Heart right ventricle (tissue), 16 donors: Measurements from ENCODE around the gene SAC3D1. TPM values are rescaled to one million over a fixed set of nuclear protein-coding genes. Genes with fewer than 3 reads are reported as not detected.

Experiments
- ATAC-seq, 8 donors: fragments of 200-7000 bp; cut with Tn5 transposase; one replicate each; pipeline ENCODE4 v1.9.1; 2020; ENCODE audit warnings: mild to moderate bottlenecking in 8 of 8, moderate library complexity in 8 of 8, moderate number of reproducible peaks in 1 of 8
- DNase-seq, 2 donors: peaks; one replicate each; pipeline ENCODE4 v3.0.0-alpha.2; 2020
- H3K27ac ChIP-seq, 10 donors: fragments of 200-600 bp; sonication (generic) in 2 of 10; one replicate each; pipeline versions ENCODE4 v1.5.0 to v1.8.0; 2020 to 2022; ENCODE audit warnings: mild to moderate bottlenecking in 3 of 10
- H3K27me3 ChIP-seq, 7 donors: fragments of 200-600 bp; one replicate each; pipeline ENCODE4 v1.8.0; 2021 to 2022; ENCODE audit warnings: mild to moderate bottlenecking in 2 of 7
- H3K36me3 ChIP-seq, 9 donors: fragments of 200-600 bp; sonication (generic) in 1 of 9; one replicate each; pipeline versions ENCODE4 v1.5.0 to v1.8.0; 2020 to 2022; ENCODE audit warnings: mild to moderate bottlenecking in 2 of 9
- H3K4me1 ChIP-seq, 9 donors: fragments of 200-600 bp; sonication (generic) in 1 of 9; one replicate each; pipeline versions ENCODE4 v1.5.0 to v1.8.0; 2020 to 2022; ENCODE audit warnings: mild to moderate bottlenecking in 4 of 9
- H3K4me3 ChIP-seq, 10 donors: fragments of 200-600 bp; sonication (generic) in 2 of 10; one replicate each; pipeline versions ENCODE4 v1.5.0 to v1.8.0; 2020 to 2022; ENCODE audit warnings: mild to moderate bottlenecking in 7 of 10, moderate library complexity in 2 of 10
- H3K9me3 ChIP-seq, 11 donors: fragments of 200-600 bp in 10 of 11; sonication (generic) in 2 of 11; one replicate each; pipeline versions ENCODE4 v1.5.0 to v1.8.0; 2013 to 2022; ENCODE audit warnings: mild to moderate bottlenecking in 2 of 11, control low read depth in 1 of 11, moderate library complexity in 1 of 11
- CTCF ChIP-seq, 9 donors: fragments of 200-600 bp; sonication (generic) in 2 of 9; IDR thresholded peaks; one replicate each; pipeline versions ENCODE4 v1.5.0 to v1.8.0; 2021 to 2022; ENCODE audit warnings: antibody characterized with exemption in 9 of 9, mild to moderate bottlenecking in 5 of 9, moderate library complexity in 1 of 9
- WGBS, 2 donors: extraction: QIAGEN DNeasy Blood & Tissue Kit; methylation state at CpG; one replicate each; pipeline ENCODE4 v1.1.7; 2013; ENCODE audit warnings: inconsistent platforms in 1 of 2; 5-methylcytosine and 5-hydroxymethylcytosine counted together
- intact Hi-C, 10 donors: fragments of 100-400 bp; cut with DNase I; formaldehyde crosslinking; loops; one replicate each; pipeline versions ENCODE4 v1.11.1 to v1.14.2; 2022
- polyA plus RNA-seq, 2 donors: library from polyadenylated mRNA; stranded (reverse); fragments of 200-250 nt; gene quantifications; one replicate each; pipeline ENCODE4 v1.2.3, GENCODE V29; 2013
- total RNA-seq, 10 donors: library from RNA; stranded (reverse); fragmentation: NEBNext Ultra II Directional in 3 of 10; extraction: Animal tissue kit (Norgen Biotek cat#: 25700) in 3 of 10; gene quantifications; one replicate each; pipeline versions ENCODE4 v1.2.1 to v1.2.4, GENCODE V29; 2021 to 2023
- donor health status: Arrhythmogenic right ventricular cardiomyopathy.
- donor health status: ischemic (EF 13 %, LVEDD 7.1; RV severe dilation, severe dysfunction).
- donor health status: healthy with polysubstance abuse.
- donor health status: DM: no; HTN: yes; CAD: no.
- donor health status: DM: no; HTN: no; CAD: no.
- donor health status: ischemic (EF 25% LVEDD 6.9; RV normal size, moderate dysfunction).
- donor health status: ischemic (EF 25% LVEDD 5.7; RV mildly dilated, moderate dysfunction).
- donor health status: healthy.
- donor health status: DM: yes; HTN: yes; CAD: no.
- donor health status: Ischemic cardiomyopathy.
- donor health status: ischemic (EF 35%, LVEDD 5.7; RV mildly dilated, moderate dysfunction).
- donor health status: nonischemic (EF 11% LVEDD 7.7; RV severe dilation, severe dysfunction).
- donor health status: DM: yes; HTN: yes; CAD: no.
- donor health status: PGD.
- donor health status: ischemic (EF 29% LVEDD 5.4; RV normal size, mild dysfunction).
- donor health status: nonischemic (EF 23%, LVEDD 6.1; RV moderate dilation, normal function).

The SAC3D1 gene
- total and polyA plus RNA-seq, 12 donors: 3.8 to 17.3 (median 4.8) TPM

- Histone ChIP-seq H3K4me3 (no peak overlapping the region), H3K27me3 (no peaks in the 10 kb centered on the region), H3K27ac (no peak overlapping the region), H3K4me1 (no peaks in the 10 kb centered on the region), H3K9me3 (no peaks in the 10 kb centered on the region), H3K36me3 (no peaks in the 10 kb centered on the region)
- no peak for ATAC-seq
- WGBS, 2 donors: 71 to 88% methylated on average over 1 of the region's 1 CpG
- intact Hi-C loops: no loop called here
- DNase-seq: no peak
- TF ChIP-seq CTCF (IDR thresholded peaks at IDR 0.05): no peak
Measured at GRCh38 chr11:65072631-65072966, 31.6 kb downstream of the SAC3D1 start.

GRCh38 chr11:65077451-65077850 is 36.4 kb downstream of the SAC3D1 start:
- Histone ChIP-seq H3K4me1 (peaks cover 0 to 10% (median 0%) of the 10 kb centered on the region in 9 donors), H3K36me3 (peaks cover 0 to 16% (median 0%) of the 10 kb centered on the region in 9 donors), H3K9me3 (no peaks in the 10 kb centered on the region), H3K27ac (no peak overlapping the region), H3K4me3 (no peak overlapping the region), H3K27me3 (no peaks in the 10 kb centered on the region)
- no peak for DNase-seq
- no peak for ATAC-seq
- intact Hi-C loops: no loop called here
- 82 to 84% methylated on average over 4 of the region's 4 CpGs for WGBS, 2 donors
- no peak for TF ChIP-seq CTCF (IDR thresholded peaks at IDR 0.05)

GRCh38 chr11:65078151-65078550 is 37.1 kb downstream of the SAC3D1 start:
- no peak overlapping the region for H3K4me3 ChIP-seq
- ATAC-seq (peak in 3 of 8 donors; percentile 38 to 62 (median 40)), DNase-seq (peak in 1 of 2 donors; percentile 34)
- H3K27me3 ChIP-seq: no peaks in the 10 kb centered on the region
- peaks cover 0 to 15% (median under 1%) of the 10 kb centered on the region in 9 donors for H3K4me1 ChIP-seq
- H3K36me3 ChIP-seq: peaks cover 0 to 16% (median 0%) of the 10 kb centered on the region in 9 donors
- intact Hi-C loops: no loop called here
- TF ChIP-seq CTCF (IDR thresholded peaks at IDR 0.05): peak in 8 of 9 donors; percentile 34 to 64 (median 46)
- no peaks in the 10 kb centered on the region for H3K9me3 ChIP-seq
- H3K27ac ChIP-seq: no peak overlapping the region
- 64 to 70% methylated on average over 3 of the region's 3 CpGs for WGBS, 2 donors

- intact Hi-C loops: no loop called here
- DNase-seq: no peak
Measured at GRCh38 chr11:65078786-65079342, 37.9 kb downstream of the SAC3D1 start.

More at GRCh38 chr11:65078786-65079342, 37.9 kb downstream of the SAC3D1 start:
- no peaks in the 10 kb centered on the region for H3K27me3 ChIP-seq
- no peak overlapping the region for H3K27ac ChIP-seq
- TF ChIP-seq CTCF (IDR thresholded peaks at IDR 0.05): no peak
- peaks cover 0 to 21% (median 7%) of the 10 kb centered on the region in 9 donors for H3K4me1 ChIP-seq
- ATAC-seq: no peak
- no peak overlapping the region for H3K4me3 ChIP-seq
- WGBS, 2 donors: 88 to 93% methylated on average over 9 of the region's 9 CpGs
- no peaks in the 10 kb centered on the region for H3K9me3 ChIP-seq
- peaks cover 0 to 16% (median 0%) of the 10 kb centered on the region in 9 donors for H3K36me3 ChIP-seq
